Measurements from ENCODE around the gene ITPRIP.
A peak's percentile ranks its signal among the peaks of the same experiment; 100 is the strongest.

The ITPRIP gene

DNA sequence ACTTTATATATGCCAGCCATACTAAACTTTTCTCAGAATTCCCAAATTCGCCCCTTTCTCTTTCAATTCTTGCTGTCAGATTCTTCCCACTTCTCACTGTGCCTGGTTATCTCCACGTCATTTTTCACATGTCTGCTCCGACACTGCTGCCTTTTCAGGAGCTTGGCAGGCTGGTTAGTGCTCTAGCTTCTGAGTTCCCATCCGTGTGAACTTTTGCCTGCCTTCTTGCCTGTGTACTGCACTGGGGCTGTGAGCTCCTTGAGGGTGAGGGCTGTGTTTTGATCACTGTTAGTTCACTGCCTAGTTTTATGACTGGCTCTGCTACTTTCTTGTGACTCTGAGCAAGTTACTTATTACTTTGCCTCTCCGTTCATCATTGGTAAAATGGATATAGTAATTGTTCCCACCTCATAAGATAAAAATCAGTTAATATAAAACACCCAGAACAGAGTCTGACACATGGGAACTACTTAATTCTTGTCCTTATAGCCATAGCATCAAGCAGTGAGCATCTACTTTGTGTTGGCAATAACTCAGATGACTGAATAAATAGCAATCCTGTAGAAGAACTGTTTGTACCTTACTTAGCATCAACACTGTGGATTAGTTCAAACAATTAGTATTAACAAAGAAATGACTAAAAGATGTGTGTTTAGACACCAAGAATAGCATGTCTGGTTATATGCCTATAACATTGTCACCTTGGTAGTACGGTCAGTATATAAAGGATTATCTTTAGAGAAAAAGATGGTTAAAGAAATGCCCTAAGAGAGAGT, 78.1 kb downstream of the ITPRIP start:
- peak overlapping the region in 1 of 2 donors; percentile 37 for H3K9ac ChIP-seq (ENCODE audit: low read length in 2 of 2)
- peaks cover 4% of the 10 kb centered on the region for H3K4me1 ChIP-seq (ENCODE audit: control insufficient read depth, insufficient read depth, low read length)
- H3K36me3 ChIP-seq (ENCODE audit: control insufficient read depth in 2 of 2, insufficient read depth in 2 of 2, low read length in 2 of 2), result peaks cover 35 to 44% of the 10 kb centered on the region in 2 donors
- H3K27ac ChIP-seq (ENCODE audit: low read length), result peak overlapping the region; percentile 64
- H3K27me3 ChIP-seq (ENCODE audit: control insufficient read depth in 1 of 2, insufficient read depth in 2 of 2, low read length in 2 of 2), result no peaks in the 10 kb centered on the region
- peak overlapping the region in 1 of 2 donors; percentile 24 for H3K4me3 ChIP-seq (ENCODE audit: low read length in 2 of 2)
- no peaks in the 10 kb centered on the region for H3K9me3 ChIP-seq (ENCODE audit: control insufficient read depth in 2 of 2, low read length in 2 of 2)
